Activated CD8-positive, alpha-beta memory T cell treated with anti-CD3 and anti-CD28 coated beads for 36 hours (primary cell): ENCODE data around the gene MSTO1. TPM values are rescaled to one million over a fixed set of nuclear protein-coding genes. Genes with fewer than 3 reads are reported as not detected.
"Not testable (repeated sequence)": the region's sequence is repeated elsewhere in the genome, so short reads cannot be mapped to it uniquely, and the experiment has no call there.

Experiments used
- CTCF ChIA-PET: fragments of 350-600 bp; sonication (Branson Sonifier 250); formaldehyde crosslinking; loops from one replicate; lab custom pipeline; 2021; ENCODE audit warnings: antibody characterized with exemption; lab: Charles Lee
- POLR2A ChIA-PET: fragments of 350-600 bp; sonication (Branson Sonifier 250); formaldehyde crosslinking; loops from one replicate; lab custom pipeline; 2021; ENCODE audit warnings: antibody characterized with exemption; lab: Charles Lee
- total RNA-seq, 2 experiments: library from RNA; stranded (reverse); gene quantifications; one replicate each; pipeline ENCODE4 v1.2.3, GENCODE V29; 2021

MSTO1 gene
- total RNA-seq, 2 experiments from 2014 or later, result 88.9 to 98.3 TPM

DNA sequence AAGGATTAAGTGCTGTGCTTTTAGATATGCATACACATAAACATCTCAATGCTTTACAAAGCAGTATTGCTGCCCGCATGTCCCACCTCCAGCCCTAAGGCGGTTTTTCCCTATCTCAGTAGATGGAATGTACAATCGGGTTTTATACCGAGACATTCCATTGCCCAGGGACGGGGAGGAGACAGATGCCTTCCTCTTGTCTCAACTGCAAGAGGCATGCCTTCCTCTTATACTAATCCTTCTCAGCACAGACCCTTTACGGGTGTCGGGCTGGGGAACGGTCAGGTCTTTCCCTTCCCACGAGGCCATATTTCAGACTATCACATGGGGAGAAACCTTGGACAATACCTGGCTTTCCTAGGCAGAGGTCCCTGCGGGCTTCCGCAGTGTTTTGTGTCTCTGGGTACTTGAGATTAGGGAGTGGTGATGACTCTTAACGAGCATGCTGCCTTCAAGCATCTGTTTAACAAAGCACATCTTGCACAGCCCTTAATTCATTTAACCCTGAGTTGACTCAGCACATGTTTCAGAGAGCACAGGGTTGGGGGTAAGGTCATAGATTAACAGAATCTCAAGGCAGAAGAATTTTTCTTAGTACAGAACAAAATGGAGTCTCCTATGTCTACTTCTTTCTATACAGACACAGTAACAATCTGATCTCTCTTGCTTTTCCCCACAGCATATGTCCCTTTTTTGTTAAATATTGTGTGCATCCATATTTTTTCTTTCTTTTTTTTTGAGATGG is 10.0 kb upstream of the MSTO1 start:
- CTCF ChIA-PET, result not testable (repeated sequence)
- POLR2A ChIA-PET, result interaction anchor here (0.8 kb wide), 1 partner anchor 282 kb away, joined by 3 read pairs; no protein-coding TSS in a partner anchor

- ChIA-PET CTCF (interaction anchor here (0.6 kb wide), 1 partner anchor 510 kb away, joined by 3 read pairs; no protein-coding TSS in a partner anchor), POLR2A (interaction anchor here (0.5 kb wide), 1 partner anchor 243 kb away, joined by 3 read pairs; no protein-coding TSS in a partner anchor)
Observed at GRCh38 chr1:155607708-155608107, 2.3 kb upstream of the MSTO1 start.

GRCh38 chr1:155608888-155609225 is 1.2 kb upstream of the MSTO1 start:
- POLR2A ChIA-PET, result no interaction called here

DNA sequence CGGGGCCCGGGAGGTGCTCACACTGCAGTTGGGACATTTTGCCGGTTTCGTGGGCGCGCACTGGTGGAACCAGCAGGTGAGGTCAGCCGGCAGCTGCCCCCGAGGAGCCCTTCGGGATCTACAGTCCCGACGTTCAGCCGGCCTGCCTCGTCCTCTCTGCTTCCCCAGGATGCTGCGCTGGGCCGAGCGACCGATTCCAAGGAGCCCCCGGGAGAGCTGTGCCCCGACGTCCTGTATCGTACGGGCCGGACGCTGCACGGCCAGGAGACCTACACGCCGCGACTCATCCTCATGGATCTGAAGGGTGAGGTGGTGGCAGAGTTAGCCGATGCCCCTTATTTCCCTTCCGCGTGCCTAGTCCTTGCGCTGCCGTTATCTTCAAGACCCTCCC is 234 bp downstream of the MSTO1 start:
- POLR2A ChIA-PET, CTCF ChIA-PET: not testable (repeated sequence)

More at GRCh38 chr1:155608888-155609225, 1.2 kb upstream of the MSTO1 start:
- CTCF ChIA-PET, result interaction anchor here (0.7 kb wide), 1 partner anchor 352 kb away, joined by 6 read pairs; no protein-coding TSS in a partner anchor

- CTCF ChIA-PET, result not testable (repeated sequence)
Observed at GRCh38 chr1:155613226-155613625, 3.2 kb downstream of the MSTO1 start.

GRCh38 chr1:155622191-155622590 is 12.2 kb downstream of the MSTO1 start:
- POLR2A ChIA-PET, result no interaction called here
- CTCF ChIA-PET, result no interaction called here

More at GRCh38 chr1:155613226-155613625, 3.2 kb downstream of the MSTO1 start:
- POLR2A ChIA-PET, result not testable (repeated sequence)

- POLR2A ChIA-PET, result no interaction called here
Observed at GRCh38 chr1:155623357-155623756, 13.3 kb downstream of the MSTO1 start.

GRCh38 chr1:155626428-155626827 is 16.4 kb downstream of the MSTO1 start:
- POLR2A ChIA-PET, CTCF ChIA-PET: not testable (repeated sequence)

More at GRCh38 chr1:155623357-155623756, 13.3 kb downstream of the MSTO1 start:
- CTCF ChIA-PET, result no interaction called here

DNA sequence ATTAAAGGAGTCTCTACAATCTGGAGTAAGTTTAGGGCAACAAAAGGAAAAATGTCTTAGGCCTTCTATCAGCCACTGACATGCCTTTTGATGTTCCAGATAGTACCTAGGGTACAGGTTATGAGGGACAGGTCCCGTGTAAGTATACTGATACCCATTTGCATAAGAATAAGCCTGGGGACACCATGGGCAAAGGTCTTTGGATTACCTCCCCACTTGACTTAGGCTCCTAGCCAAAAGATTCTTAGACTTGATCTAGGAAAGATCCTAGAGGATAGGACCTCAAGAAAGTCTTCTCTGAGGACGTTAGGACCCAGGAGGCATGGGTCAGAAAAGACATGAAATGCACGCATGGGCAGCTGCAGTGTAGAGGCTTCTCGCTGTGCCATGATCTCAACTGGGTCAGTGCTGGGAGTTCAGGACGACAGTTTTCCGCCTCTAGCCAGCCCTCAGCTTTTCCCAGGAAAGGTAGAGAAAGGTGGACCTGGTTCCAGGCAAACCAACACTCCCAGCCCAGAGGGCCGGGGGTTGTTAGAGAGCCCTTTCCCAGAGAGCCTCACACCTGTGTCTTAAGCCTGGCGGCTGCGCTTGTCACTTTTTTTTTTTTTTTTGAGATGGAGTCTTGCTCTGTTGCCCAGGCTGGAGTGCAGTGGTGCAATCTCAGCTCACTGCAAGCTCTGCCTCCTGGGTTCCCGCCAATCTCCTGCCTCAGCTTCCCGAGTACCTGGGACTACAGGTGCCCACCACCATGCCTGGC is 26.6 kb downstream of the MSTO1 start:
- CTCF ChIA-PET, result no interaction called here
- POLR2A ChIA-PET, result interaction anchor here (0.7 to 0.9 kb wide), 2 partner anchors 44 to 54 kb away, joined by 3 to 4 read pairs; no protein-coding TSS in a partner anchor

- POLR2A ChIA-PET, result no interaction called here
- CTCF ChIA-PET, result no interaction called here
Observed at GRCh38 chr1:155640367-155640766, 30.3 kb downstream of the MSTO1 start.

GRCh38 chr1:155642559-155643180 is 32.7 kb downstream of the MSTO1 start:
- CTCF ChIA-PET, result not testable (repeated sequence)

DNA sequence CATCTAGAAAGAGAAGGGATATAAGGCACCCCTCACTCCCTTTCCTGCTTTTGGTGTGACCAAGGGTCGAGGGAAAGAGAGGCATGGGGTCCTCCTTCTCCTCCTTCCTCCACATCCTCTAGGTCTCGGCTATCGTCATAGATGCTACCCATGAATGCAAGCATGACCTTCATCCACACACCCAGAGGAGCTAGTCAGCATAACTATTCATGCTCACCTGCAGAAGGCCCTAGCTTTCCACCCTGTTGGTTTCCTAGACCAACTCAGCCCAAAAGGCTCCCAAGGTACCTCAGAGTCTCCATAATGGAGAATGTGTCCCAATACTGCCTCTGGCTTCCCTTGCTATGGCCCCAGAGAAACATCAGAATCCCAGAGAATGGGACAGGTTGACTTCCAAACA is 33.2 kb downstream of the MSTO1 start:
- CTCF ChIA-PET, result no interaction called here
- POLR2A ChIA-PET, result no interaction called here

More at GRCh38 chr1:155642559-155643180, 32.7 kb downstream of the MSTO1 start:
- POLR2A ChIA-PET, result not testable (repeated sequence)

DNA sequence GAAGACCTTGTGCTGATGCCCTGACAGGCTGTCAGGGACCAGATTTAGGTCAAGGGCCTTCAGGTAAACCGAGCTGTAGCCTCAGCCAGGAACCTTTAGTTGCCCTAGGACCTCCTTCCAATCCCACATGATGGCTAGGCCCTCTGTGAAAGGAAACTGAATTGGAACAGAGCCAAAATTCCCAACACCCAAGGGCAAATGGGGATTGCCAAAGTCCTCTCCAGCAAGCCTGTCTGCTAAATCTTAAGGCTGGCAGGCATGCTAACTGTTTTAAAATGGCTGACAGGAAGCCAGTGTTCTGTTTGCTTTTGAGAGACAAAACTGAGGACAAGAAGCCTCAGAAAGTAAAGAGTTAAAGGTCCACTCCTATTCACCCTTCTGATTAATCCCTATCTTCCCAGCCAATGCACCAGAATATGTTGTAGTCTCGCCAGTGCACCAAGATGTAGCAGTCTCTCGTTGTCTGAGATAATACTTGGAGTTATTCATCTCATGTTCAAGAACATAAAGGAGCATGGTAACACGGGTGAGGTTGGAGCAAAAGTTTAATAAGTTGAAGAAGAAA is 35.1 kb downstream of the MSTO1 start:
- POLR2A ChIA-PET, result no interaction called here
- CTCF ChIA-PET, result no interaction called here

DNA sequence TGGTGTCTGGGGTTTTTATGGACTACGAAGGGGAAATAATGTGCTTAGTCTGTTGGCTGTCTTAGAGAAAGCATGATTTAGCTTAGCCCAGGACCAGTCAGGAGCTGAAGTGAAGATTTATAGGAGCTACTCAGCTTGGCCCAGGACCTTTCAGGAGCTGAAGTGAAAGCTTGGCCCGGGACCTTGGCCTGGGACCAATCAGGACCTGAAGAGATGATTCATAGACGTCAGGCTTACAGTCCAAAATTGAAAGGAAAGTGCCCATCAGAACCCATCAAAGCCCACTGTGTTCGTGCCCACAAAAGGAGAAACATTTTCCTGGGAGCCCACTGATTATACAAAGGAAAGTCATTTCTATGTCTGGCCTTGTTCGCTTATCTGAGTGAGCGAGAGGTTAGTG is 35.6 kb downstream of the MSTO1 start:
- ChIA-PET POLR2A (no interaction called here), CTCF (no interaction called here)

GRCh38 chr1:155646307-155646706 is 36.3 kb downstream of the MSTO1 start:
- ChIA-PET CTCF (interaction anchor here (0.6 kb wide), 1 partner anchor 66 kb away, joined by 4 read pairs; no protein-coding TSS in a partner anchor), POLR2A (no interaction called here)

- ChIA-PET CTCF (interaction anchor here (0.7 kb wide), 2 partner anchors 67 to 162 kb away, joined by 4 to 7 read pairs; no protein-coding TSS in a partner anchor), POLR2A (interaction anchor here (0.6 kb wide), 1 partner anchor 64 kb away, joined by 3 read pairs; no protein-coding TSS in a partner anchor)
Observed at GRCh38 chr1:155648207-155649147, 38.5 kb downstream of the MSTO1 start.

DNA sequence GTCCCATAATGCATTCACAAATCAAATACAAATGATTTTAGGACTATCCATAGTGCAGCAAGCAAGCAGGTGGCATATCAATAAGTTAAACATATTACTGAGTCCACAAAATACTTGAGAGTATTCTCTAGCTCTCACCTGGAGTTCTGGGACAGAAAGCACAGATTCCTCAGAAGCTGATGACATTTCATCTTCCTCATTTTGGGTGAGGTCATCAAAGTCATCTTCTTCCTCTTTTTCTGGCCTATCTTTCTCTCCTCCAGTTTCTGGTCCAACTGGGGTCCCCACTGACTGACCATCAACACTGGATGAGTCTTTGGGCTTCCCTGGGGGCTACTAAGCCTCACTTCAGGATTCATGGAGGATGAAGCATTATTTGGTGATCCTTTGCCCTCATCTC is 39.7 kb downstream of the MSTO1 start:
- ChIA-PET POLR2A (no interaction called here), CTCF (no interaction called here)

DNA sequence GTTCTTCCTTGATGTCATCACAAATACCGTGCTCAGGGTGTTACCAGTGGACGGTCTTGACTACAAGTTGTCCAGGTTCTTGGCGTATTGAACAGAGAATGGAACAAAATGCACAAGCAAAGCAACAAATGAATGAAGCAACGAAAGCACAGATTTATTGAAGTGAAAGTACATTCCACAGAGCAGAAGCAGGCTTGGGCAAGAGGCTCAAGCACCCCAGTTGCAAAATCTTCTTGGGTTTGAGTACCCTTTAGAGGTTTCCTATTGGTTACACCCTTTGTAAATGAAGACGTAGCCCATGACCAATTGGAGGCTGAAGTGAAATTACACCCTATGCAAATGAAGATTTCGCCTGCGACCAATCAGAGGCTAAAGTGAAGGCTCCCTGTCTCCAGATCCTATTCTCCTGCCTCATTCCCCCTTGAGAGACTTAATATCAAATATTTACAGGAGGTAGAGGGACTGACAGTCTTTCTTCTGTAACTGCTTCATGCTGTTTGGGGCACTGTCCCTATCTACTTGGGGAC is 40.3 kb downstream of the MSTO1 start:
- ChIA-PET CTCF (no interaction called here), POLR2A (no interaction called here)
